ENCODE data around the gene UIMC1. TPM values are rescaled to one million over a fixed set of nuclear protein-coding genes. Genes with fewer than 3 reads are reported as not detected.

UIMC1 gene
- total and polyA plus RNA-seq, 2 of the 13 experiments (the other 11 are each of a cell fraction or from before 2014, with no cell fraction given), result 18.9 to 32.7 TPM

- no peak for TF ChIP-seq FOXO4 (CRISPR knock-in tag; conservative IDR thresholded peaks at IDR 0.05)
- no peak for TF ChIP-seq ZNF24 (IDR thresholded peaks at IDR 0.05)
- peak; percentile 23; the same call in 1 of the 2 replicates for TF ChIP-seq SOX13 (IDR thresholded peaks at IDR 0.05)
- peak in 1 of 2 experiments; percentile 19; a peak in 1 of 4 replicates for TF ChIP-seq SOX13 (CRISPR knock-in tag; conservative IDR thresholded peaks at IDR 0.05 in 1 of 2, IDR thresholded peaks at IDR 0.05 in 1 of 2)
- TF ChIP-seq ZNF317 (CRISPR knock-in tag; IDR thresholded peaks at IDR 0.05), result peak; percentile 36; the same call in 1 of the 2 replicates
- TF ChIP-seq SP2 (CRISPR knock-in tag; IDR thresholded peaks at IDR 0.05), result no peak
- TF ChIP-seq KLF13 (CRISPR knock-in tag; IDR thresholded peaks at IDR 0.05), result no peak; the same call in 1 of the 2 replicates
- TF ChIP-seq SNAPC4 (CRISPR knock-in tag; IDR thresholded peaks at IDR 0.05), result 0 out of 2 replicates have a peak, but pooled peaks have one; percentile 44
- TF ChIP-seq, protein P1, sequence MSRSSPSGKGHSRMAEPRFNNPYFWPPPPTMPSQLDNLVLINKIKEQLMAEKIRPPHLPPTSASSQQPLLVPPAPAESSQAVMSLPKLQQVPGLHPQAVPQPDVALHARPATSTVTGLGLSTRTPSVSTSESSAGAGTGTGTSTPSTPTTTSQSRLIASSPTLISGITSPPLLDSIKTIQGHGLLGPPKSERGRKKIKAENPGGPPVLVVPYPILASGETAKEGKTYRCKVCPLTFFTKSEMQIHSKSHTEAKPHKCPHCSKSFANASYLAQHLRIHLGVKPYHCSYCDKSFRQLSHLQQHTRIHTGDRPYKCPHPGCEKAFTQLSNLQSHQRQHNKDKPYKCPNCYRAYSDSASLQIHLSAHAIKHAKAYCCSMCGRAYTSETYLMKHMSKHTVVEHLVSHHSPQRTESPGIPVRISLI (CRISPR knock-in tag; IDR thresholded peaks at IDR 0.05; ENCODE audit: borderline replicate concordance), result no peak
- 0 out of 2 replicates have a peak, but pooled peaks have one; percentile 44 for TF ChIP-seq ZFP90 (CRISPR knock-in tag; IDR thresholded peaks at IDR 0.05; ENCODE audit: borderline replicate concordance)
- TF ChIP-seq ZSCAN30 (CRISPR knock-in tag; IDR thresholded peaks at IDR 0.05), result no peak
- TF ChIP-seq KAT2B (IDR thresholded peaks at IDR 0.05; ENCODE audit: borderline replicate concordance, low read depth, low read length), result no peak
- no peak for TF ChIP-seq PBX3 (CRISPR knock-in tag; IDR thresholded peaks at IDR 0.05; ENCODE audit: borderline replicate concordance)
- no peak; the same call in 1 of the 2 replicates for TF ChIP-seq BRCA1 (CRISPR knock-in tag; IDR thresholded peaks at IDR 0.05)
- peak; percentile 86 for TF ChIP-seq ZNF772 (CRISPR knock-in tag; IDR thresholded peaks at IDR 0.05)
- no peak for TF ChIP-seq NPAS2 (CRISPR knock-in tag; IDR thresholded peaks at IDR 0.05; ENCODE audit: borderline replicate concordance)
- peak; percentile 63 to 75 for TF ChIP-seq POLR2A (IDR thresholded peaks at IDR 0.05; ENCODE audit: insufficient read depth in 1 of 2, low read depth in 2 of 2, low read length in 2 of 2)
- TF ChIP-seq ZNF34 (CRISPR knock-in tag; IDR thresholded peaks at IDR 0.05; ENCODE audit: borderline replicate concordance), result 0 out of 2 replicates have a peak, but pooled peaks have one; percentile 73
These were observed at the start of gene UIMC1 (continued) for GRCh38 chr5:177006265-177006972.
